Transverse colon (tissue), 4 donors: ENCODE measurements around the gene CEACAM6. TPM values are rescaled to one million over a fixed set of nuclear protein-coding genes. Genes with fewer than 3 reads are reported as not detected.

Source experiments
- DNase-seq: peaks from one replicate; pipeline ENCODE4 v3.0.0-alpha.2; 2019
- H3K27ac ChIP-seq, 4 donors: fragments of 200-600 bp; sonication (generic); 2 replicates each; pipeline ENCODE4 v1.5.1; 2016 to 2018; ENCODE audit warnings: inconsistent platforms in 4 of 4
- H3K27me3 ChIP-seq: fragments of 200-600 bp; sonication (generic); 2 replicates; pipeline ENCODE4 v1.5.1; 2017; ENCODE audit warnings: inconsistent platforms
- H3K36me3 ChIP-seq, 4 donors: fragments of 200-600 bp; sonication (generic); 2 replicates each; pipeline ENCODE4 v1.5.1; 2017 to 2019; ENCODE audit warnings: inconsistent platforms in 4 of 4
- H3K4me1 ChIP-seq, 4 donors: fragments of 200-600 bp; sonication (generic); 2 replicates each; pipeline ENCODE4 v1.5.1; 2017 to 2020; ENCODE audit warnings: inconsistent platforms in 4 of 4
- H3K4me3 ChIP-seq, 4 donors: fragments of 200-600 bp; sonication (generic); 1 replicate in 1 of 4; 2 replicates in 3 of 4; pipeline versions ENCODE4 v1.5.1 to v1.6.1; 2017 to 2019; ENCODE audit warnings: inconsistent platforms in 4 of 4
- H3K9me3 ChIP-seq, 2 donors: fragments of 200-600 bp; sonication (generic); 2 replicates each; pipeline ENCODE4 v1.5.1; 2017 to 2019; ENCODE audit warnings: inconsistent platforms in 2 of 2
- EP300 ChIP-seq: sonication (generic); formaldehyde crosslinking; IDR thresholded peaks from one replicate; pipeline ENCODE4 v1.6.1; 2017; ENCODE audit warnings: antibody characterized with exemption, low read depth
- POLR2A ChIP-seq: fragments of 450-650 bp; IDR thresholded peaks from one replicate; pipeline ENCODE4 v1.6.1; 2016; ENCODE audit warnings: antibody characterized with exemption, mild to moderate bottlenecking, moderate library complexity
- POLR2AphosphoS5 ChIP-seq, 3 donors: sonication (generic); formaldehyde crosslinking; IDR thresholded peaks; one replicate each; pipeline ENCODE4 v1.6.1; 2016; ENCODE audit warnings: antibody characterized with exemption in 3 of 3
- WGBS, 2 donors: methylation state at CpG; one replicate each; pipeline ENCODE4 v1.1.5; 2018; ENCODE audit warnings: low coverage in 1 of 2; 5-methylcytosine and 5-hydroxymethylcytosine counted together
- in situ Hi-C, 4 donors: fragments of 200-750 bp; cut with MboI; loops; one replicate each; pipeline versions ENCODE4 v1.15.0 to v1.15.1; 2017; ENCODE audit warnings: low sequenced_read_pairs in 3 of 4, low pct_ligation_motif_present in 1 of 4, low pct_unique_long_range_greater_than_20kb in 1 of 4
- intact Hi-C: fragments of 100-400 bp; cut with DNase I; formaldehyde crosslinking; loops from one replicate; pipeline ENCODE4 v1.15.1; 2023; ENCODE audit warnings: low total_unique reads
- total RNA-seq, 4 donors: library from RNA; depleted of rRNA; stranded (reverse); fragments of >200 nt; gene quantifications; one replicate each; pipeline ENCODE4 v1.1.0, GENCODE V29; 2016
- TF ChIP-seq, protein P1 (sequence below), 5 experiments: fragments of 200-600 bp in 3 of 5; fragments of 450-650 bp in 2 of 5; sonication (generic) in 3 of 5; IDR thresholded peaks; 1 replicate in 2 of 5; 2 replicates in 3 of 5; pipeline ENCODE4 v1.5.1; 2016 to 2017; ENCODE audit warnings: antibody characterized with exemption in 5 of 5, inconsistent platforms in 3 of 5, mild to moderate bottlenecking in 2 of 5, moderate library complexity in 1 of 5

CEACAM6 gene
- total RNA-seq, 4 donors from 2014 or later, result 33.8 to 209 (median 104) TPM

DNA sequence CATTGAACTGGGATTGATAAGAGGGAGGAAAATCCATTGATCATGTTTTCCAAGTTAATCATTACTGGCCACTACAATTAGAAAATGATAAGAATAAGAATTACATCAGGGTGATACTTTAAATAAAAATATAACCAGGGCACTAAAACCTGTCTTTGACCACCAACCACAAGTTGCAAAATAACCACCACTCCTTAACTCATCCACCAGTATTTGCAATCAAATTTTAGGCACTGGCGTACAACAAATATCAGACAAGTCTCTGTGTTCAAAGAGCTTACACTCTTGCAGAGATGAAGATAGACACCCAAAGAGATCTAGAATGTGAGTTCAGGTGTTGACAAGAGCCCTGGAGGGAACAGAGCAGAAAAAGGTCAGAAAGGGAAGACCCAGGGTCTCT lies 41.6 kb downstream of the CEACAM6 start:
- Histone ChIP-seq H3K4me3 (no peak overlapping the region), H3K27ac (no peak overlapping the region), H3K4me1 (peaks cover 0 to under 1% (median 0%) of the 10 kb centered on the region in 4 donors), H3K9me3 (no peaks in the 10 kb centered on the region), H3K36me3 (no peaks in the 10 kb centered on the region), H3K27me3 (peaks cover 22% of the 10 kb centered on the region)
- TF ChIP-seq, protein P1, sequence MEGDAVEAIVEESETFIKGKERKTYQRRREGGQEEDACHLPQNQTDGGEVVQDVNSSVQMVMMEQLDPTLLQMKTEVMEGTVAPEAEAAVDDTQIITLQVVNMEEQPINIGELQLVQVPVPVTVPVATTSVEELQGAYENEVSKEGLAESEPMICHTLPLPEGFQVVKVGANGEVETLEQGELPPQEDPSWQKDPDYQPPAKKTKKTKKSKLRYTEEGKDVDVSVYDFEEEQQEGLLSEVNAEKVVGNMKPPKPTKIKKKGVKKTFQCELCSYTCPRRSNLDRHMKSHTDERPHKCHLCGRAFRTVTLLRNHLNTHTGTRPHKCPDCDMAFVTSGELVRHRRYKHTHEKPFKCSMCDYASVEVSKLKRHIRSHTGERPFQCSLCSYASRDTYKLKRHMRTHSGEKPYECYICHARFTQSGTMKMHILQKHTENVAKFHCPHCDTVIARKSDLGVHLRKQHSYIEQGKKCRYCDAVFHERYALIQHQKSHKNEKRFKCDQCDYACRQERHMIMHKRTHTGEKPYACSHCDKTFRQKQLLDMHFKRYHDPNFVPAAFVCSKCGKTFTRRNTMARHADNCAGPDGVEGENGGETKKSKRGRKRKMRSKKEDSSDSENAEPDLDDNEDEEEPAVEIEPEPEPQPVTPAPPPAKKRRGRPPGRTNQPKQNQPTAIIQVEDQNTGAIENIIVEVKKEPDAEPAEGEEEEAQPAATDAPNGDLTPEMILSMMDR (IDR thresholded peaks at IDR 0.05), result no peak
- TF ChIP-seq POLR2AphosphoS5 (IDR thresholded peaks at IDR 0.05), result no peak
- no peak for TF ChIP-seq POLR2A
- TF ChIP-seq EP300, result no peak
- in situ Hi-C loops, result no loop called here
- 86 to 87% methylated on average over 1 of the region's 1 CpG for whole genome bisulfite sequencing, 2 donors
- intact Hi-C loops, result no loop called here
- DNase-seq, result no peak

DNA sequence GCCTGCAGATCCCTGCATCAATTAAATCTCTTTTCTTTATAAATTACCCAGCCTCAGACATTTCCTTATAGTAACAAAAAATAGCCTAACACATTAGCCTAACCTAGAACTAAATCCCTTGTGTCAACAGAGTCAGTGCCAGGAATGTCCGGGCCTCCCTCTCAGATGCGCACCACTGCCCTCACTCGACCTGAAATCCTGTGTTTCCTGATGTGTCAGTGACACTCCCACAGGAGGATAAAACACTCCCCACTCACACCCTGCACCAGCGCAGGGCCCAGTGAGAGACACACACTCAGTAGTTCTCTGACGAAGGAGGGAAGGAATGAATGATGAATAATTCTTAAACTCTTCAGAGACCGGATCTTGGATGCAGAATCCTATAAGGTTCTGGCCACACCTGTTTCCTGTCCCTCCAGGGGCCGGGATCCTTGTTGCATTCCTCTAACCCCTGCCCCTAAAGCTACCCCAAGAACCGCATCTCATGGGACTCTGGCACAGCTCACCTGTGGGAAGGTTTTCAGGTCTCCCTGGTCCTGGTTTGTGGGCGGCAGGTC lies 44.2 kb downstream of the CEACAM6 start:
- Histone ChIP-seq H3K27ac (no peak overlapping the region), H3K9me3 (no peaks in the 10 kb centered on the region), H3K4me3 (no peak overlapping the region), H3K4me1 (peaks cover 0 to 6% (median 0%) of the 10 kb centered on the region in 4 donors), H3K27me3 (peaks cover 14% of the 10 kb centered on the region), H3K36me3 (no peaks in the 10 kb centered on the region)
- peak; percentile 38 for DNase-seq
- WGBS, 2 donors, result 61 to 100% methylated on average over 1 to 9 of the region's 9 CpGs
- intact Hi-C loops (no loop called here), in situ Hi-C loops (no loop called here)
- TF ChIP-seq POLR2A (no peak), EP300 (no peak), POLR2AphosphoS5 (IDR thresholded peaks at IDR 0.05) (no peak)
- TF ChIP-seq, protein P1 (IDR thresholded peaks at IDR 0.05), result no peak

DNA sequence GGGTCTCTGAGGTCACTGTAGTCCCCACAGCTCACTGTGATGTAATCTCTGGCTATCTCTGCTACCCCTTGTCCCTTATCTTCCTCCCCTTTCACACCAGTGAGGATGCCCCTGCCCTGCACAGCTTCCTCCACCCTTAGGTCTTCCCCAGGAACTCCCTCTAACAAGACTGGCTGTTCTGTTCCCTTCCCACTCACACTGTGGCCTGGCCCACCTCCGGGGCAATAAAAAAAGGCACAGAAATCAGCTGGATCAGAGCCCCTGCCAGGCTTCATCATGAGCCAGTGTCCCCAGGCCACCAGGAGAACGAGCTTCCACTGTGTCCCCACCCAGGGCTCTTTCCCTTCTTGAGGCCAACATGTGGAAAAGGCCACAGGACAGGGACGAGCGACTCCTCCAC lies 45.7 kb downstream of the CEACAM6 start:
- no peak overlapping the region for H3K4me3 ChIP-seq
- peaks cover 0 to 6% (median 0%) of the 10 kb centered on the region in 4 donors for H3K4me1 ChIP-seq
- 69 to 100% methylated on average over 1 to 4 of the region's 4 CpGs for WGBS, 2 donors
- TF ChIP-seq POLR2A, result no peak
- TF ChIP-seq POLR2AphosphoS5 (IDR thresholded peaks at IDR 0.05), result no peak
- TF ChIP-seq, protein P1 (IDR thresholded peaks at IDR 0.05), result no peak
- no peak for TF ChIP-seq EP300
- H3K27ac ChIP-seq, result no peak overlapping the region
- intact Hi-C loops, result no loop called here
- in situ Hi-C loops, result no loop called here
- no peaks in the 10 kb centered on the region for H3K9me3 ChIP-seq
- H3K36me3 ChIP-seq, result no peaks in the 10 kb centered on the region
- peaks cover 5% of the 10 kb centered on the region for H3K27me3 ChIP-seq
- no peak for DNase-seq

DNA sequence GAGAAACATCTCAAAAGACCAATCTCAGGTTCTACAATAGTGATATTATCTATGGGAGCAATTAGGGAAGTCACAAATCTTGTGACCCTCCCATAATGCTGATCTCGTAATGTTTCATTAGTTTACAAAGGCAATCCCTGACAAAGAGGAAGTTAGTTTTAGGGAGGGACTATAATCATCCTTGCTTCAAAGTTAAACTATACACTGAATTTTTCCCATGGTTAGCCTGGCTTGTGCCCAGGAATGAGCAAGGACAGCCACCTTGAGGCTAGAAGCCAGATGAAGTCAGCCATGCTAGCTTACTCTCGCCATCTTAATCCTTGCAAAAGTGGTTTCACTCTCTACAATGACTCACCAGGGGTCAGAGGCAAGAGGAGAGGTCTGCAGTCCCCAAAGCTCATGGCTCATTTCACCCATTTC lies 46.5 kb downstream of the CEACAM6 start:
- 26 to 38% methylated on average over 1 to 2 of the region's 2 CpGs for WGBS, 2 donors
- H3K27ac ChIP-seq, result peak overlapping the region in 1 of 4 donors; percentile 9
- TF ChIP-seq, protein P1 (IDR thresholded peaks at IDR 0.05), result no peak
- TF ChIP-seq EP300, result no peak
- TF ChIP-seq POLR2AphosphoS5 (IDR thresholded peaks at IDR 0.05), result no peak
- no peak for TF ChIP-seq POLR2A
- no peaks in the 10 kb centered on the region for H3K27me3 ChIP-seq
- in situ Hi-C loops, result no loop called here
- H3K36me3 ChIP-seq, result no peaks in the 10 kb centered on the region
- peaks cover 0 to 6% (median 0%) of the 10 kb centered on the region in 4 donors for H3K4me1 ChIP-seq
- intact Hi-C loops, result no loop called here
- DNase-seq, result no peak
- no peak overlapping the region for H3K4me3 ChIP-seq
- H3K9me3 ChIP-seq, result no peaks in the 10 kb centered on the region
